Panc1 (cell line): ENCODE measurements around the gene ARHGAP32. TPM values are rescaled to one million over a fixed set of nuclear protein-coding genes. Genes with fewer than 3 reads are reported as not detected.
A peak's percentile ranks its signal among the peaks of the same experiment; 100 is the strongest.

Experiments used
- ATAC-seq: fragments of 200-7000 bp; cut with Tn5 transposase; 2 replicates; pipeline ENCODE4 v1.9.1; 2020; ENCODE audit warnings: mild to moderate bottlenecking, moderate library complexity
- BruUV-seq: library from RNA; stranded (reverse); fragments of 400-500 nt; replicated peaks from 2 replicates; lab custom pipeline; 2021; lab: Mats Ljungman, UMichigan
- CTCF ChIA-PET: fragments of 300-600 bp; sonication (Branson Sonifier 250); formaldehyde crosslinking; loops from one replicate; lab custom pipeline; 2022; ENCODE audit warnings: antibody characterized with exemption; lab: Charles Lee
- POLR2A ChIA-PET: fragments of 300-600 bp; sonication (Branson Sonifier 250); formaldehyde crosslinking; loops from one replicate; lab custom pipeline; 2022; ENCODE audit warnings: antibody characterized with exemption; lab: Charles Lee
- DNase-seq: peaks from one replicate; pipeline ENCODE4 v3.0.0-alpha.2; 2010; ENCODE audit warnings: low read depth, low spot score
- H3K27ac ChIP-seq: 2 replicates; pipeline ENCODE4 v1.5.1; 2011; ENCODE audit warnings: mild to moderate bottlenecking, low read length, inconsistent platforms
- H3K27me3 ChIP-seq: fragments of 200-500 bp; sonication (Bioruptor generic); 2 replicates; pipeline ENCODE4 v1.6.0; 2014; ENCODE audit warnings: low read length, inconsistent platforms; ENCODE audit not compliant: control insufficient read depth, insufficient read depth
- H3K36me3 ChIP-seq: fragments of 200-500 bp; sonication (Bioruptor generic); 2 replicates; pipeline ENCODE4 v1.5.1; 2014; ENCODE audit warnings: inconsistent platforms, mild to moderate bottlenecking, low read length, moderate library complexity; ENCODE audit not compliant: control insufficient read depth, insufficient read depth
- H3K4me1 ChIP-seq: 2 replicates; pipeline ENCODE4 v1.5.1; 2011; ENCODE audit warnings: inconsistent platforms, mild to moderate bottlenecking, low read length, moderate library complexity; ENCODE audit not compliant: control insufficient read depth, insufficient read depth
- H3K4me3 ChIP-seq, 2 experiments: 2 replicates each; pipeline ENCODE4 v1.5.1; 2011 to 2012; ENCODE audit warnings: low read depth in 2 of 2, low read length in 2 of 2, mild to moderate bottlenecking in 2 of 2, inconsistent platforms in 1 of 2, moderate library complexity in 1 of 2
- H3K9me3 ChIP-seq: fragments of 200-500 bp; sonication (Bioruptor generic); 2 replicates; pipeline ENCODE4 v1.5.1; 2014; ENCODE audit warnings: low read depth, mild to moderate bottlenecking, inconsistent platforms, low read length, moderate library complexity; ENCODE audit not compliant: control insufficient read depth, insufficient read depth
- CTCF ChIP-seq: fragments of 450-650 bp; IDR thresholded peaks from 2 replicates; pipeline ENCODE4 v1.5.1; 2017; ENCODE audit warnings: mild to moderate bottlenecking
- POLR2AphosphoS5 ChIP-seq: IDR thresholded peaks from 2 replicates; pipeline ENCODE4 v1.6.1; 2012; ENCODE audit warnings: mild to moderate bottlenecking, low read depth, low read length, moderate library complexity
- REST ChIP-seq, 2 experiments: IDR thresholded peaks; 2 replicates each; pipeline ENCODE4 v1.6.1; 2011 to 2012; ENCODE audit warnings: low read depth in 2 of 2, control low read depth in 1 of 2, low read length in 1 of 2, mild to moderate bottlenecking in 1 of 2, moderate library complexity in 1 of 2; ENCODE audit not compliant: insufficient read depth in 1 of 2
- SIN3A ChIP-seq: IDR thresholded peaks from 2 replicates; pipeline ENCODE4 v1.6.1; 2012; ENCODE audit warnings: low read depth, mild to moderate bottlenecking, low read length, moderate library complexity, borderline replicate concordance; ENCODE audit not compliant: insufficient read depth
- TCF7L2 ChIP-seq: IDR thresholded peaks from 2 replicates; pipeline ENCODE4 v1.6.1; 2011; ENCODE audit warnings: mild to moderate bottlenecking, low read depth, low read length, inconsistent platforms
- in situ Hi-C: cut with HindIII; loops from 2 replicates; pipeline ENCODE4 v1.10.0; 2016; ENCODE audit warnings: low sequenced_read_pairs, low pct_unique_long_range_greater_than_20kb
- intact Hi-C: fragments of 100-400 bp; cut with micrococcal nuclease; formaldehyde crosslinking; loops from one replicate; pipeline ENCODE4 v1.10.0; 2022; ENCODE audit not compliant: unreplicated experiment
- total RNA-seq: library from RNA; stranded (reverse); gene quantifications from one replicate; pipeline ENCODE4 v1.2.1, GENCODE V29; 2021; ENCODE audit not compliant: unreplicated experiment

Gene ARHGAP32
- total RNA-seq, 1 experiment from 2014 or later: 44.6 TPM

- Histone ChIP-seq H3K4me3 (no peak overlapping the region), H3K27me3 (no peaks in the 10 kb centered on the region), H3K36me3 (no peaks in the 10 kb centered on the region), H3K9me3 (peaks cover 27% of the 10 kb centered on the region; the same call in 1 of the 2 replicates), H3K27ac (no peak overlapping the region), H3K4me1 (no peaks in the 10 kb centered on the region)
- TF ChIP-seq CTCF: peak; percentile 41; the same call in 1 of the 2 replicates
- no peak for TF ChIP-seq SIN3A
- intact Hi-C loops (no loop called here), in situ Hi-C loops (no loop called here)
- no TSS peak for BruUV-seq
- DNase-seq (peak; percentile 10), ATAC-seq (peak; percentile 66)
- ChIA-PET POLR2A (no interaction called here), CTCF (interaction anchor here (0.6 to 1.1 kb wide), 2 partner anchors 40 to 102 kb away, joined by 3 to 6 read pairs; no protein-coding TSS in a partner anchor)
Measured at GRCh38 chr11:129230006-129230405, 37.9 kb upstream of the ARHGAP32 start.

GRCh38 chr11:129226207-129226798 lies 34.2 kb upstream of the ARHGAP32 start:
- Histone ChIP-seq H3K36me3 (no peaks in the 10 kb centered on the region), H3K4me3 (no peak overlapping the region), H3K9me3 (peaks cover 27% of the 10 kb centered on the region; the same call in 1 of the 2 replicates), H3K27me3 (no peaks in the 10 kb centered on the region), H3K4me1 (no peaks in the 10 kb centered on the region), H3K27ac (no peak overlapping the region)
- DNase-seq (no peak), ATAC-seq (no peak)
- POLR2A ChIA-PET: no interaction called here
- intact Hi-C loops (loop anchor here (5.0 kb wide), 1 partner anchor 106 kb away; no protein-coding TSS in a partner anchor), in situ Hi-C loops (no loop called here)
- no peak for TF ChIP-seq TCF7L2
- no peak for TF ChIP-seq POLR2AphosphoS5
- no peak for TF ChIP-seq CTCF
- no peak for TF ChIP-seq SIN3A
- TF ChIP-seq REST (IDR thresholded peaks at IDR 0.05; ENCODE audit: insufficient read depth in 1 of 2, low read depth in 2 of 2, low read length in 1 of 2): no peak
- CTCF ChIA-PET: interaction anchor here (0.6 kb wide), 1 partner anchor 341 kb away, joined by 3 read pairs; no protein-coding TSS in a partner anchor
- BruUV-seq: no TSS peak
